AG04449 (cell line): ENCODE measurements around the gene NT5E.

Experiments
- CTCF ChIA-PET: fragments of 350-600 bp; formaldehyde crosslinking; extraction: SDS; loops from one replicate; lab custom pipeline; 2021; ENCODE audit warnings: antibody characterized with exemption; lab: Yijun Ruan, JAX
- POLR2A ChIA-PET: fragments of 400-600, 350-600 bp; formaldehyde crosslinking; extraction: SDS; loops from one replicate; lab custom pipeline; 2020; ENCODE audit warnings: antibody characterized with exemption, inconsistent platforms; lab: Yijun Ruan, JAX
- DNase-seq: peaks from one replicate; pipeline ENCODE4 v3.0.0-alpha.2; 2010; ENCODE audit warnings: low read depth, low spot score
- H3K4me3 ChIP-seq: 2 replicates; pipeline ENCODE4 v1.5.1; 2011; ENCODE audit warnings: low read depth, mild to moderate bottlenecking, control low read depth, low read length
- CTCF ChIP-seq: IDR thresholded peaks from one replicate; pipeline ENCODE4 v1.5.1; 2011; ENCODE audit warnings: mild to moderate bottlenecking, moderate library complexity, low read length, control low read depth, inconsistent platforms; ENCODE audit not compliant: insufficient read depth; ENCODE audit errors: missing control alignments

The NT5E gene

DNA sequence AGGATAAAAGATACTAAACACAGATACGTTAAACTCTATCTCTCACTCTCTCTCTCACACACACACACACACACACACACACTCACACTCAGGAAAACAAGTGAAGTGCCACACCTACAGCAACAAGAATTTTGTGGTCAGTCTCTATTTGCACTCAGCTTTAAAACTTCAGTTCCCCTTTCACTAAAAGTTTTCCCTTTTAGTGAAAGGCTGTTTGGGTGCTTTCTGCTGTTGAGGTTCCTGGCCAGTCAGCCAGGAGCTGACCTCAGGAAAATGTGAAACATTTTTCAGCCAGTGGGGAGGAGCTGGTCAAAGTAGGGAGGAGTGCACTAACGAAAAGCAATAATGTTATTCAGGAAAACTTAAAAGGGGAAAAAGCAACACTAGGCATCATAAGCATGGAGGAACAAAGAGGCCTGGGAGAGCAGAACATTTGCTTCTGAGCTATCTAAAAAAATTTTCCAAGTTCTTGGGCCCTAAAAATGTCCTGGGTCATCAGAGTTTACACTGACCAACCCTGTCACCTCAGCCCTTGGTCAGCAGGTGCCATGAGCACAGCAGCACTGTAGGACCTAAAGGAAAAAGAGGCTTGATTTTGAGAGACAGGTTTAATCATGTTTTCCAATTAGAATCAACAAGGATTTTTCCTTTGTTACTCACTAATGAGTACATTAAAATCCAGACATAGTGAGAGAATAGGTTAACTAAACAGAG, 30.7 kb upstream of the NT5E start:
- DNase-seq = no peak
- ChIA-PET CTCF (interaction anchor here (0.9 to 1.8 kb wide), 2 partner anchors 14 to 62 kb away, joined by 3 to 4 read pairs; no protein-coding TSS in a partner anchor), POLR2A (interaction anchor here (0.7 to 2.1 kb wide), 3 partner anchors 15 to 259 kb away, joined by 3 to 15 read pairs (median 6); partner anchors contain the start of gene NT5E)
- TF ChIP-seq CTCF = no peak
- no peak overlapping the region for H3K4me3 ChIP-seq

- TF ChIP-seq CTCF = no peak
- ChIA-PET POLR2A (interaction anchor here (2.1 to 2.8 kb wide), 2 partner anchors 16 kb away, joined by 15 read pairs; no protein-coding TSS in a partner anchor), CTCF (interaction anchor here (0.9 to 3.6 kb wide), 3 partner anchors 11 to 61 kb away, joined by 3 to 18 read pairs (median 4); no protein-coding TSS in a partner anchor)
- H3K4me3 ChIP-seq = no peak overlapping the region
- no peak for DNase-seq
Observed at GRCh38 chr6:85420551-85420950, 29.3 kb upstream of the NT5E start.

- no peak overlapping the region for H3K4me3 ChIP-seq
- no peak for DNase-seq
- CTCF ChIA-PET = interaction anchor here (1.2 to 3.6 kb wide), 2 partner anchors 11 to 29 kb away, joined by 5 to 18 read pairs; partner anchors contain the start of gene NT5E
- no peak for TF ChIP-seq CTCF
- POLR2A ChIA-PET = interaction anchor here (0.7 to 2.8 kb wide), 3 partner anchors 17 to 43 kb away, joined by 4 to 16 read pairs (median 15); partner anchors contain the start of gene NT5E
Observed at GRCh38 chr6:85421181-85421580, 28.7 kb upstream of the NT5E start.

DNA sequence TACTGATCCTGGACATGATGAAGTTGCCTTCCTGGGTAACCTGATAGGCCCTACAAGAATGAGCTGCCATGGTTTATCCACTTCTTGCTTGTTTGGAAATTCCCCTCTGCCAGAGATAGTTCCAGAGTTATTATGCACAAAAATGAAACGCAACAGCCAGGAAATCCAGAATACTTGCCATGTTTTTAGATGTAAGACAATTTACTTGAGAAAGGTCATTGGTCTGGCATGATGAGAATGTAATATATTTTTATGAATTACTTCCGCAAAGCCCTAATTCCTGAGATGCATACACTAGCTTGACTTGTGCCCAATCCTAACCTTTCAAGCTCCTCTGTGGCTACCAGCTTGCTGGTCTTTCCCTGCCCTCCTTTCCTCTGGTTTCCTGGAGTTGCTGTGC, 27.9 kb upstream of the NT5E start:
- POLR2A ChIA-PET = interaction anchor here (0.9 to 2.8 kb wide), 4 partner anchors 18 to 42 kb away, joined by 3 to 16 read pairs (median 10); partner anchors contain the start of gene NT5E
- CTCF ChIA-PET = interaction anchor here (1.2 to 3.6 kb wide), 5 partner anchors 10 to 67 kb away, joined by 5 to 18 read pairs (median 7); partner anchors contain the start of gene NT5E
- H3K4me3 ChIP-seq = no peak overlapping the region
- no peak for TF ChIP-seq CTCF
- peak; percentile 87 for DNase-seq

DNA sequence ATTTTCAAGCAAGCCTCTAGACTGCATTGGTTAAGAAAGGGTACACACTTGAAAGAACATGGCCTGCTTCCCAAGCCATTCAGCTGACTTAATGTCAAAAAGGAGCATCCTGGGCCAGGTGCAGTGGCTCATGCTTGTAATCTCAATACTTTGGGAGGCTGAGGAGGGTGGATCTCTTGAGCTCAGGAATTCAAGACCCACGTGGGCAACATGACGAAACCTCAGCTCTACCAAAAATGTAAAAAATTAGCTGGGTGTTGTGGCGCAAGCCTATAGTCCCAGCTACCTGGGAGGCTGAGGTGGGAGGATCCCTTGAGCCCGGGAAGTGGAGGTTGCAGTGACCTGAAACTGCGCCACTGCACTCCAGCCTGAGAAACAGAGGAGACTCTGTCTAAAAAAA, 26.9 kb upstream of the NT5E start:
- H3K4me3 ChIP-seq = no peak overlapping the region
- CTCF ChIA-PET = interaction anchor here (1.1 to 3.6 kb wide), 5 partner anchors 9 to 68 kb away, joined by 3 to 18 read pairs (median 7); no protein-coding TSS in a partner anchor
- POLR2A ChIA-PET = interaction anchor here (1.6 to 2.8 kb wide), 3 partner anchors 19 to 27 kb away, joined by 4 to 16 read pairs (median 15); partner anchors contain the start of gene NT5E
- DNase-seq = no peak
- TF ChIP-seq CTCF = no peak

- H3K4me3 ChIP-seq = no peak overlapping the region
- CTCF ChIA-PET = interaction anchor here (1.1 kb wide), 1 partner anchor 58 kb away, joined by 3 read pairs; no protein-coding TSS in a partner anchor
- no peak for TF ChIP-seq CTCF
- POLR2A ChIA-PET = no interaction called here
- no peak for DNase-seq
Observed at GRCh38 chr6:85424981-85425380, 24.9 kb upstream of the NT5E start.
